H1 (cell line): ENCODE results near the gene TMEM107. TPM values are rescaled to one million over a fixed set of nuclear protein-coding genes. Genes with fewer than 3 reads are reported as not detected.

Experiments used
- CTCF ChIA-PET: fragments of 300-600 bp; sonication (Branson Sonifier 250); formaldehyde crosslinking; loops from one replicate; lab custom pipeline; 2021; ENCODE audit not compliant: partially characterized antibody; lab: Charles Lee
- POLR2A ChIA-PET: fragments of 300-600 bp; sonication (Branson Sonifier 250); formaldehyde crosslinking; loops from one replicate; lab custom pipeline; 2021; ENCODE audit warnings: inconsistent platforms; ENCODE audit not compliant: partially characterized antibody; lab: Charles Lee
- DNase-seq, 2 experiments: peaks; one replicate each; pipeline versions ENCODE4 v3.0.0 to v3.0.0-alpha.2; 2010 to 2022; ENCODE audit warnings: low spot score in 2 of 2, low read depth in 1 of 2, mixed read lengths in 1 of 2
- FAIRE-seq: peaks from 2 replicates; lab custom pipeline; 2011; peaks lifted over from hg19 to GRCh38; lab: Jason Lieb, UNC
- H2AFZ ChIP-seq: 2 replicates; pipeline ENCODE4 v1.8.1; 2012; ENCODE audit warnings: low read length, inconsistent platforms
- H2AK5ac ChIP-seq: 2 replicates; pipeline ENCODE4 v1.6.1; 2013; ENCODE audit warnings: low read depth, low read length
- H2BK120ac ChIP-seq: replicated peaks from 2 replicates; pipeline ENCODE3; 2013; ENCODE audit warnings: low read depth, low read length, inconsistent platforms
- H2BK12ac ChIP-seq: 2 replicates; pipeline ENCODE4 v1.6.1; 2013; ENCODE audit warnings: low read depth, low read length
- H2BK15ac ChIP-seq: 2 replicates; pipeline ENCODE4 v1.6.1; 2013; ENCODE audit warnings: low read length
- H2BK20ac ChIP-seq: 2 replicates; pipeline ENCODE4 v1.6.1; 2013; ENCODE audit warnings: low read length
- H2BK5ac ChIP-seq: 2 replicates; pipeline ENCODE4 v1.6.1; 2013; ENCODE audit warnings: low read depth, low read length
- H3K14ac ChIP-seq: 2 replicates; pipeline ENCODE4 v1.6.1; 2013; ENCODE audit warnings: inconsistent platforms; ENCODE audit not compliant: insufficient read length
- H3K18ac ChIP-seq: 2 replicates; pipeline ENCODE4 v1.6.1; 2013; ENCODE audit warnings: low read length; ENCODE audit errors: extremely low read depth
- H3K23ac ChIP-seq: 2 replicates; pipeline ENCODE4 v1.6.1; 2013; ENCODE audit warnings: inconsistent platforms; ENCODE audit not compliant: insufficient read length
- H3K23me2 ChIP-seq: 2 replicates; pipeline ENCODE4 v1.6.1; 2013; ENCODE audit warnings: low read depth, low read length
- H3K27ac ChIP-seq: 2 replicates; pipeline ENCODE4 v1.6.1; 2011; ENCODE audit warnings: low read depth, low read length, inconsistent platforms
- H3K27me3 ChIP-seq, 4 experiments: replicated peaks in 1 of 4; 1 replicate in 1 of 4; 2 replicates in 3 of 4; pipeline versions ENCODE4 v1.6.1 to v1.8.1; 2011 to 2013; ENCODE audit warnings: low read length in 3 of 4, mild to moderate bottlenecking in 3 of 4, inconsistent platforms in 2 of 4, mixed read lengths in 2 of 4, moderate library complexity in 1 of 4; ENCODE audit not compliant: control insufficient read depth in 3 of 4, insufficient read depth in 3 of 4; ENCODE audit errors: extremely low read depth in 1 of 4
- H3K36me3 ChIP-seq, 4 experiments: 2 replicates each; pipeline versions ENCODE4 v1.6.1 to v1.8.1; 2011 to 2013; ENCODE audit warnings: mild to moderate bottlenecking in 4 of 4, low read length in 3 of 4, moderate library complexity in 2 of 4, control low read depth in 1 of 4, inconsistent platforms in 1 of 4; ENCODE audit not compliant: insufficient read depth in 4 of 4, control insufficient read depth in 2 of 4
- H3K4ac ChIP-seq: replicated peaks from 2 replicates; pipeline ENCODE3; 2013; ENCODE audit warnings: low read length, low read depth, mixed read lengths, inconsistent platforms; ENCODE audit not compliant: insufficient read length
- H3K4me1 ChIP-seq, 4 experiments: replicated peaks in 1 of 4; 1 replicate in 1 of 4; 2 replicates in 3 of 4; pipeline versions ENCODE4 v1.6.1 to v1.8.1; 2011 to 2013; ENCODE audit warnings: low read length in 3 of 4, inconsistent platforms in 2 of 4, mixed read lengths in 1 of 4; ENCODE audit not compliant: insufficient read depth in 4 of 4, control insufficient read depth in 3 of 4
- H3K4me2 ChIP-seq, 2 experiments: 2 replicates each; pipeline versions ENCODE4 v1.6.1 to v1.8.1; 2011 to 2013; ENCODE audit warnings: low read depth in 2 of 2, low read length in 2 of 2, control low read depth in 1 of 2, inconsistent platforms in 1 of 2, mild to moderate bottlenecking in 1 of 2; ENCODE audit not compliant: insufficient read depth in 1 of 2
- H3K4me3 ChIP-seq, 4 experiments: fragments of 200-600, 300-600 bp in 1 of 4; sonication (generic), shearing (Covaris generic), sonication (Bioruptor Twin) in 1 of 4; 2 replicates each; pipeline versions ENCODE4 v1.5.1 to v1.8.1; 2011 to 2016; ENCODE audit warnings: low read length in 4 of 4, low read depth in 3 of 4, control low read depth in 2 of 4, inconsistent platforms in 2 of 4, mild to moderate bottlenecking in 2 of 4, mixed read lengths in 1 of 4, moderate library complexity in 1 of 4; ENCODE audit not compliant: insufficient read depth in 2 of 4; ENCODE audit errors: extremely low read depth in 1 of 4
- H3K56ac ChIP-seq: replicated peaks from 2 replicates; pipeline ENCODE3; 2013; ENCODE audit warnings: low read depth, mild to moderate bottlenecking, mixed read lengths, low read length, inconsistent platforms; ENCODE audit not compliant: insufficient read length
- H3K79me1 ChIP-seq: 2 replicates; pipeline ENCODE4 v1.6.1; 2013; ENCODE audit warnings: low read depth, low read length, control low read depth
- H3K79me2 ChIP-seq, 2 experiments: 2 replicates each; pipeline versions ENCODE4 v1.6.1 to v1.8.1; 2012 to 2013; ENCODE audit warnings: low read length in 2 of 2, mild to moderate bottlenecking in 2 of 2, inconsistent platforms in 1 of 2; ENCODE audit not compliant: insufficient read depth in 2 of 2, control insufficient read depth in 1 of 2
- H3K9ac ChIP-seq, 4 experiments: replicated peaks in 1 of 4; 1 replicate in 1 of 4; 2 replicates in 3 of 4; pipeline versions ENCODE4 v1.6.1 to v1.8.1; 2011 to 2013; ENCODE audit warnings: low read depth in 3 of 4, low read length in 3 of 4, control low read depth in 2 of 4, mild to moderate bottlenecking in 2 of 4, moderate library complexity in 2 of 4, inconsistent platforms in 1 of 4; ENCODE audit errors: extremely low read depth in 1 of 4
- H3K9me3 ChIP-seq, 2 experiments: 2 replicates each; pipeline versions ENCODE4 v1.6.1 to v1.8.1; 2012 to 2013; ENCODE audit warnings: mild to moderate bottlenecking in 2 of 2, moderate library complexity in 2 of 2, control low read depth in 1 of 2, inconsistent platforms in 1 of 2, low read depth in 1 of 2, low read length in 1 of 2, mixed read lengths in 1 of 2; ENCODE audit not compliant: insufficient read depth in 2 of 2
- H4K20me1 ChIP-seq, 2 experiments: replicated peaks in 1 of 2; 2 replicates each; pipeline versions ENCODE3 to v1.8.1; 2011 to 2013; ENCODE audit warnings: inconsistent platforms in 2 of 2, low read length in 2 of 2, mild to moderate bottlenecking in 1 of 2; ENCODE audit not compliant: insufficient read depth in 2 of 2, control insufficient read depth in 1 of 2
- H4K5ac ChIP-seq: 2 replicates; pipeline ENCODE4 v1.6.1; 2013; ENCODE audit warnings: low read length, low read depth, mixed read lengths, inconsistent platforms; ENCODE audit not compliant: insufficient read length
- H4K8ac ChIP-seq: 2 replicates; pipeline ENCODE4 v1.8.0; 2013; ENCODE audit warnings: mild to moderate bottlenecking, moderate library complexity, low read length, inconsistent platforms; ENCODE audit not compliant: insufficient read depth; ENCODE audit errors: extremely low read depth
- H4K91ac ChIP-seq: replicated peaks from 2 replicates; pipeline ENCODE3; 2013; ENCODE audit warnings: low read length, mixed read lengths, inconsistent platforms; ENCODE audit not compliant: insufficient read length
- EZH2 ChIP-seq: fragments of 200-600 bp; sonication (generic); IDR thresholded peaks from 2 replicates; pipeline ENCODE4 v1.7.1; 2012; ENCODE audit warnings: low read depth, mild to moderate bottlenecking, moderate library complexity, low read length, inconsistent platforms; ENCODE audit not compliant: severe bottlenecking
- WGBS, 2 experiments: shearing (Covaris generic) in 1 of 2; methylation state at CpG; one replicate each; pipeline versions ENCODE4 v1.1.6 to v1.1.7; 2013 to 2015; ENCODE audit warnings: low lambda C conversion rate in 2 of 2, mixed read lengths in 2 of 2, inconsistent platforms in 1 of 2, low coverage in 1 of 2, missing lambda C conversion rate in 1 of 2; ENCODE audit not compliant: insufficient replicate concordance in 2 of 2, insufficient coverage in 1 of 2, insufficient read length in 1 of 2; ENCODE audit errors: extremely low coverage in 1 of 2, missing lambda C conversion rate in 1 of 2; 5-methylcytosine and 5-hydroxymethylcytosine counted together
- polyA plus RNA-seq, 7 experiments: library from polyadenylated mRNA; depleted of rRNA in 3 of 7; stranded (reverse) in 5 of 7; unstranded in 2 of 7; fragments of >200 nt in 5 of 7; fragments of 200-250 nt in 2 of 7; gene quantifications; 1 replicate in 5 of 7; 2 replicates in 1 of 7; 4 replicates in 1 of 7; pipeline versions ENCODE4 v1.2.1 to v1.2.3, GENCODE V29; 2011 to 2013; ENCODE audit warnings: missing spikeins in 2 of 7, mixed read lengths in 2 of 7
- total RNA-seq: library from RNA; stranded (reverse); fragmentation: NEBNext Ultra II Directional; extraction: Animal tissue kit (Norgen Biotek cat#: 25700); gene quantifications from 2 replicates; pipeline ENCODE4 v1.2.1, GENCODE V29; 2021

The TMEM107 gene
- total and polyA plus RNA-seq, 2 of the 8 experiments (the other 6 are each of a cell fraction or from before 2014, with no cell fraction given) = 17.3 to 21.5 TPM

- H3K4me2 ChIP-seq = peak overlapping the region; percentile 86 to 96
- POLR2A ChIA-PET = interaction anchor here (0.9 to 19.9 kb wide), 17 partner anchors 14 to 186 kb away, joined by 3 to 373 read pairs (median 4); partner anchors contain the start of genes AURKB, KRABD2, PER1 and TMEM107
Observed at GRCh38 chr17:8190506-8190905, 14.3 kb upstream of the TMEM107 start.

More at GRCh38 chr17:8190506-8190905, 14.3 kb upstream of the TMEM107 start:
- Histone ChIP-seq H3K79me1 (no peaks in the 10 kb centered on the region), H2AK5ac (no peak overlapping the region), H3K23ac (no peak overlapping the region), H2AFZ (no peak overlapping the region), H4K20me1 (peaks cover 2 to 6% of the 10 kb centered on the region in 2 experiments), H3K56ac (no peak overlapping the region), H3K23me2 (peaks cover 17% of the 10 kb centered on the region), H4K5ac (no peak overlapping the region), H3K79me2 (no peaks in the 10 kb centered on the region), H3K27ac (no peak overlapping the region), H4K8ac (no peak overlapping the region), H3K18ac (0 out of 2 replicates have a peak overlapping the region, but pooled peaks have one; percentile 13), H3K14ac (no peak overlapping the region), H2BK5ac (no peak overlapping the region), H3K9ac (no peak overlapping the region), H3K27me3 (peaks cover 2 to 17% (median 11%) of the 10 kb centered on the region in 4 experiments), H3K36me3 (no peaks in the 10 kb centered on the region), H3K4ac (no peak overlapping the region), H3K9me3 (no peaks in the 10 kb centered on the region), H3K4me3 (peak overlapping the region; percentile 9 to 89 (median 78); a peak in 7 of 8 replicates), H2BK120ac (no peak overlapping the region), H2BK15ac (no peak overlapping the region), H2BK20ac (no peak overlapping the region), H2BK12ac (no peak overlapping the region), H4K91ac (no peak overlapping the region), H3K4me1 (peaks cover 4 to 21% (median 10%) of the 10 kb centered on the region in 4 experiments; a peak in 6 of 7 replicates)
- no peak for TF ChIP-seq EZH2
- CTCF ChIA-PET = interaction anchor here (1.1 to 1.7 kb wide), 4 partner anchors 18 to 72 kb away, joined by 3 to 5 read pairs (median 3); partner anchors contain the start of gene ALOXE3
- FAIRE-seq (no peak), DNase-seq (no peak)
- WGBS, 2 experiments = 59% methylated on average over 6 of the region's 6 CpGs; no CpG with 5 or more reads in 1 of the 2 experiments
